ENCODE data around the gene BBS2. TPM values are rescaled to one million over a fixed set of nuclear protein-coding genes. Genes with fewer than 3 reads are reported as not detected.

BBS2 gene
- total and polyA plus RNA-seq, 2 of the 4 experiments (the other 2 are of a cell fraction) = 18.6 to 32.3 TPM

- Histone ChIP-seq H3K14ac (replicated peaks; ENCODE audit: low read depth, low read length) (no peak overlapping the region), H4K8ac (ENCODE audit: low read depth in 2 of 2, low read length in 2 of 2) (no peak overlapping the region), H4K5ac (ENCODE audit: low read depth, low read length) (no peak overlapping the region), H3K27me3 (ENCODE audit: control insufficient read depth, insufficient read depth, low read length) (no peaks in the 10 kb centered on the region), H3K4ac (ENCODE audit: low read depth, low read length) (no peak overlapping the region), H3K4me2 (ENCODE audit: low read depth, low read length) (no peak overlapping the region), H3K27ac (ENCODE audit: insufficient read depth, low read length) (no peak overlapping the region), H4K20me1 (ENCODE audit: insufficient read depth, low read length) (no peaks in the 10 kb centered on the region), H3K36me3 (ENCODE audit: control insufficient read depth, insufficient read depth, low read length) (peaks cover 51% of the 10 kb centered on the region), H4K91ac (ENCODE audit: insufficient read depth, low read depth, low read length) (no peak overlapping the region), H2AFZ (replicated peaks; ENCODE audit: low read length, poor library complexity) (no peak overlapping the region), H3K4me3 (ENCODE audit: insufficient read depth, low read depth, low read length) (no peak overlapping the region), H2AK5ac (ENCODE audit: low read depth, low read length) (no peak overlapping the region), H3K4me1 (ENCODE audit: control insufficient read depth, insufficient read depth, low read length) (peaks cover 1% of the 10 kb centered on the region; the same call in 1 of the 2 replicates), H2BK120ac (ENCODE audit: low read depth, low read length) (no peak overlapping the region), H3K9me3 (ENCODE audit: control insufficient read depth, insufficient read depth, low read length) (no peaks in the 10 kb centered on the region), H3K56ac (ENCODE audit: extremely low read depth, insufficient read depth, low read length) (no peak overlapping the region), H2BK15ac (ENCODE audit: low read depth, low read length) (no peak overlapping the region), H3K23ac (ENCODE audit: low read depth, low read length) (no peak overlapping the region), H2BK5ac (ENCODE audit: low read depth, low read length, poor library complexity, severe bottlenecking) (no peak overlapping the region), H3K9me1 (ENCODE audit: insufficient read depth, low read length) (no peaks in the 10 kb centered on the region), H3K9ac (ENCODE audit: low read depth, low read length) (no peak overlapping the region), H3K18ac (ENCODE audit: low read depth, low read length) (no peak overlapping the region), H3K79me1 (ENCODE audit: low read depth in 1 of 2, low read length in 2 of 2) (peaks cover 5 to 13% of the 10 kb centered on the region in 2 experiments), H2AK9ac (replicated peaks; ENCODE audit: low read depth, low read length, poor library complexity) (no peak overlapping the region), H2BK20ac (ENCODE audit: low read depth, low read length) (no peak overlapping the region)
- in situ Hi-C loops (cut with MboI; ENCODE audit: low sequenced_read_pairs) (no loop called here), intact Hi-C loops (cut with micrococcal nuclease) (no loop called here), dilution Hi-C loops (cut with HindIII; ENCODE audit: low sequenced_read_pairs, unreplicated experiment) (no loop called here)
- CTCF ChIA-PET = no interaction called here
- DNase-seq (no peak), ATAC-seq (ENCODE audit: low read depth) (no peak)
- WGBS, 2 experiments (ENCODE audit: extremely low coverage in 2 of 2, insufficient read length in 1 of 2) = no CpG with 5 or more reads among the region's 2 CpGs
- BruUV-seq (replicated peaks) = no TSS peak
- POLR2A ChIA-PET (ENCODE audit: unreplicated experiment) = no interaction called here
- TF ChIP-seq CTCF (conservative IDR thresholded peaks at IDR 0.05; ENCODE audit: low read depth, low read length) (no peak), RAD21 (IDR thresholded peaks at IDR 0.05; ENCODE audit: low read length) (no peak), CHD1 (IDR thresholded peaks at IDR 0.05; ENCODE audit: low read depth, low read length) (no peak), MXI1 (IDR thresholded peaks at IDR 0.05; ENCODE audit: borderline replicate concordance, low read depth, low read length) (no peak)
Measured at GRCh38 chr16:56475201-56475600, 44.6 kb downstream of the BBS2 start.
